H9 (cell line): Measurements from ENCODE around the gene PADI6. TPM values are rescaled to one million over a fixed set of nuclear protein-coding genes. Genes with fewer than 3 reads are reported as not detected.

Experiments used
- DNase-seq: peaks from one replicate; pipeline ENCODE4 v3.0.0-alpha.2; 2017
- H2AFZ ChIP-seq: one replicate; pipeline ENCODE4 v1.6.1; 2013; ENCODE audit warnings: mild to moderate bottlenecking, low read length, control low read depth, moderate library complexity
- H2AK5ac ChIP-seq: 2 replicates; pipeline ENCODE4 v1.6.1; 2013; ENCODE audit warnings: low read length, control low read depth, mixed read lengths; ENCODE audit not compliant: insufficient read length
- H2BK120ac ChIP-seq: one replicate; pipeline ENCODE4 v1.6.1; 2013; ENCODE audit warnings: low read depth, mild to moderate bottlenecking, low read length, control low read depth, inconsistent platforms; ENCODE audit not compliant: poor library complexity, severe bottlenecking
- H2BK12ac ChIP-seq: 2 replicates; pipeline ENCODE4 v1.6.1; 2013; ENCODE audit warnings: low read length, control low read depth, mixed read lengths, low read depth; ENCODE audit not compliant: insufficient read length
- H2BK15ac ChIP-seq: 2 replicates; pipeline ENCODE4 v1.6.1; 2013; ENCODE audit warnings: low read depth, low read length, control low read depth
- H2BK20ac ChIP-seq: one replicate; pipeline ENCODE4 v1.6.1; 2013; ENCODE audit warnings: low read depth, mild to moderate bottlenecking, low read length, control low read depth, inconsistent platforms; ENCODE audit not compliant: poor library complexity, severe bottlenecking
- H2BK5ac ChIP-seq: 2 replicates; pipeline ENCODE4 v1.6.1; 2013; ENCODE audit warnings: low read length, control low read depth, mixed read lengths; ENCODE audit not compliant: insufficient read length
- H3K14ac ChIP-seq: 2 replicates; pipeline ENCODE4 v1.6.1; 2013; ENCODE audit warnings: low read length, control low read depth; ENCODE audit not compliant: insufficient read depth
- H3K18ac ChIP-seq: 2 replicates; pipeline ENCODE4 v1.6.1; 2013; ENCODE audit warnings: low read depth, mild to moderate bottlenecking, mixed read lengths, low read length, control low read depth; ENCODE audit not compliant: insufficient read length
- H3K23ac ChIP-seq: 2 replicates; pipeline ENCODE4 v1.6.1; 2013; ENCODE audit warnings: low read length, control low read depth, mixed read lengths, low read depth; ENCODE audit not compliant: insufficient read length
- H3K23me2 ChIP-seq: 2 replicates; pipeline ENCODE4 v1.6.1; 2013; ENCODE audit warnings: low read depth, mild to moderate bottlenecking, mixed read lengths, low read length, control low read depth; ENCODE audit not compliant: insufficient read length, poor library complexity, severe bottlenecking
- H3K27ac ChIP-seq: 2 replicates; pipeline ENCODE4 v1.5.1; 2013; ENCODE audit warnings: low read length, control low read depth, mixed read lengths, low read depth; ENCODE audit not compliant: insufficient read length
- H3K27me3 ChIP-seq: 2 replicates; pipeline ENCODE4 v1.6.1; 2013; ENCODE audit warnings: low read length, control low read depth, inconsistent platforms; ENCODE audit not compliant: insufficient read depth
- H3K4ac ChIP-seq: 2 replicates; pipeline ENCODE4 v1.6.1; 2013; ENCODE audit warnings: low read depth, mild to moderate bottlenecking, control low read depth, inconsistent platforms, low read length, moderate library complexity
- H3K4me1 ChIP-seq: 2 replicates; pipeline ENCODE4 v1.6.1; 2013; ENCODE audit warnings: low read length, control low read depth, inconsistent platforms; ENCODE audit not compliant: insufficient read depth
- H3K4me2 ChIP-seq: 2 replicates; pipeline ENCODE4 v1.6.1; 2013; ENCODE audit warnings: low read length, control low read depth, mixed read lengths; ENCODE audit not compliant: insufficient read length, insufficient read depth
- H3K56ac ChIP-seq: 2 replicates; pipeline ENCODE4 v1.6.1; 2013; ENCODE audit warnings: low read depth, mild to moderate bottlenecking, mixed read lengths, low read length, control low read depth; ENCODE audit not compliant: insufficient read length
- H3K79me1 ChIP-seq: 2 replicates; pipeline ENCODE4 v1.6.1; 2013; ENCODE audit warnings: low read depth, mild to moderate bottlenecking, moderate library complexity, low read length, control low read depth, inconsistent platforms; ENCODE audit not compliant: insufficient read depth, poor library complexity, severe bottlenecking
- H3K79me2 ChIP-seq: 2 replicates; pipeline ENCODE4 v1.6.1; 2013; ENCODE audit warnings: low read length, control low read depth, inconsistent platforms; ENCODE audit not compliant: insufficient read depth
- H3K9ac ChIP-seq: 2 replicates; pipeline ENCODE4 v1.6.1; 2013; ENCODE audit warnings: low read length, control low read depth, mixed read lengths; ENCODE audit not compliant: insufficient read length; ENCODE audit errors: extremely low read depth
- H3K9me3 ChIP-seq: one replicate; pipeline ENCODE4 v1.6.1; 2013; ENCODE audit warnings: low read depth, low read length, inconsistent platforms; ENCODE audit not compliant: control insufficient read depth
- H3T11ph ChIP-seq: one replicate; pipeline ENCODE4 v1.6.1; 2013; ENCODE audit warnings: mild to moderate bottlenecking, low read length, control low read depth, inconsistent platforms
- H4K20me1 ChIP-seq: one replicate; pipeline ENCODE4 v1.6.1; 2013; ENCODE audit not compliant: control insufficient read depth, insufficient read length, insufficient read depth
- H4K5ac ChIP-seq: 2 replicates; pipeline ENCODE4 v1.6.1; 2013; ENCODE audit warnings: low read depth, mild to moderate bottlenecking, mixed read lengths, low read length, control low read depth; ENCODE audit not compliant: insufficient read length
- H4K8ac ChIP-seq: replicated peaks from 2 replicates; pipeline ENCODE4 v1.6.1; 2013; ENCODE audit warnings: low read length, control low read depth, mixed read lengths, low read depth; ENCODE audit not compliant: insufficient read length
- H4K91ac ChIP-seq: 2 replicates; pipeline ENCODE4 v1.6.1; 2013; ENCODE audit warnings: low read depth, mild to moderate bottlenecking, moderate library complexity, mixed read lengths, low read length, control low read depth; ENCODE audit not compliant: insufficient read length
- H3K27ac Mint-ChIP-seq, 3 experiments: 2 replicates in 2 of 3; 3 replicates in 1 of 3; pipeline ENCODE4 v1.8.0; 2020 to 2021; ENCODE audit warnings: mixed read lengths in 3 of 3, mild to moderate bottlenecking in 1 of 3, moderate library complexity in 1 of 3
- H3K27me3 Mint-ChIP-seq: 2 replicates; pipeline ENCODE4 v1.8.0; 2021; ENCODE audit warnings: low read depth, mild to moderate bottlenecking, moderate library complexity, mixed read lengths
- H3K36me3 Mint-ChIP-seq, 3 experiments: 2 replicates in 2 of 3; 3 replicates in 1 of 3; pipeline ENCODE4 v1.8.0; 2020 to 2021; ENCODE audit warnings: low read depth in 3 of 3, mixed read lengths in 3 of 3; ENCODE audit not compliant: insufficient read depth in 1 of 3
- H3K4me1 Mint-ChIP-seq, 2 experiments: 2 replicates each; pipeline ENCODE4 v1.8.0; 2020; ENCODE audit warnings: mixed read lengths in 2 of 2
- H3K4me3 Mint-ChIP-seq, 2 experiments: 2 replicates in 1 of 2; 3 replicates in 1 of 2; pipeline ENCODE4 v1.8.0; 2020 to 2021; ENCODE audit warnings: mild to moderate bottlenecking in 2 of 2, mixed read lengths in 2 of 2, moderate library complexity in 1 of 2
- H3K9me3 Mint-ChIP-seq, 2 experiments: 2 replicates in 1 of 2; 3 replicates in 1 of 2; pipeline ENCODE4 v1.8.0; 2020; ENCODE audit warnings: mild to moderate bottlenecking in 2 of 2, mixed read lengths in 2 of 2, moderate library complexity in 1 of 2
- WGBS: extraction: QIAGEN DNeasy Blood & Tissue Kit; methylation state at CpG from one replicate; pipeline ENCODE4 v1.1.7; 2013; ENCODE audit warnings: missing lambda C conversion rate, low lambda C conversion rate, mixed read lengths; ENCODE audit not compliant: insufficient read length; ENCODE audit errors: extremely low coverage; 5-methylcytosine and 5-hydroxymethylcytosine counted together
- total RNA-seq: library from RNA; stranded (reverse); gene quantifications from 2 replicates; pipeline ENCODE4 v1.2.1, GENCODE V29; 2021
- TF ChIP-seq, protein P1 (sequence below): fragments of 200-600 bp; sonication (generic); conservative IDR thresholded peaks from 3 replicates; pipeline ENCODE4 v1.8.0; 2021; ENCODE audit warnings: antibody characterized with exemption, mild to moderate bottlenecking

PADI6 gene
- total RNA-seq, 1 experiment from 2014 or later: not detected

DNA sequence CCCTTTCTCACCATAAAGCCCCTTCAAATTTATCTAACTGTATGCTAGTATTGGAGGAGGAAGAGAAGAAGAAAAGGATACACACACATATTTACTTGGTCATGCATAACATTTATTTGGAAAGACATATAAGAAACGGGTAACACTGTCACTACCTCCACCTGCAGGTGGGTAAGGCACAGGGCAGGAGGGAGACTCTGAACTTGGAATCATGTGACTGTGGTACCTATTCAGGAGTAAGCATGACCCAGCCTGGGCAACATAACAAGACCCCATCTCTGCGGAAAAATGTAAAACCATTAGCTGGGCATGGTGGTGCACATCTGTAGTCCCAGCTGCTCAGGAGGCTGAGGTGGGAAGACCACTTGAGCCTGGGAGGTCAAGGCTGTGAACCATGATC, 1.4 kb upstream of the PADI6 start:
- H4K91ac ChIP-seq: no peak overlapping the region
- H3K56ac ChIP-seq: no peak overlapping the region
- no peaks in the 10 kb centered on the region for H4K20me1 ChIP-seq
- Mint-ChIP-seq H3K4me1 (peaks cover 20 to 22% of the 10 kb centered on the region in 2 experiments), H3K4me3 (no peak overlapping the region; a peak in 1 of 5 replicates), H3K27ac (no peak overlapping the region), H3K27me3 (peaks cover 14% of the 10 kb centered on the region), H3K9me3 (no peaks in the 10 kb centered on the region), H3K36me3 (no peaks in the 10 kb centered on the region)
- H3K4ac ChIP-seq: no peak overlapping the region
- no peak overlapping the region for H3K27ac ChIP-seq
- H2BK15ac ChIP-seq: no peak overlapping the region
- no peak overlapping the region for H4K5ac ChIP-seq
- H4K8ac ChIP-seq: no peak overlapping the region
- H3K79me2 ChIP-seq: no peaks in the 10 kb centered on the region
- no CpG with 5 or more reads among the region's 2 CpGs for WGBS
- H2BK20ac ChIP-seq: no peak overlapping the region
- H2AK5ac ChIP-seq: no peak overlapping the region
- DNase-seq: no peak
- no peak overlapping the region for H3K18ac ChIP-seq
- no peaks in the 10 kb centered on the region for H3K9me3 ChIP-seq
- no peaks in the 10 kb centered on the region for H3K4me1 ChIP-seq
- no peak overlapping the region for H3K4me2 ChIP-seq
- H3K79me1 ChIP-seq: no peaks in the 10 kb centered on the region
- no peak overlapping the region for H2AFZ ChIP-seq
- no peak overlapping the region for H2BK5ac ChIP-seq
- H3T11ph ChIP-seq: no peak overlapping the region
- TF ChIP-seq, protein P1, sequence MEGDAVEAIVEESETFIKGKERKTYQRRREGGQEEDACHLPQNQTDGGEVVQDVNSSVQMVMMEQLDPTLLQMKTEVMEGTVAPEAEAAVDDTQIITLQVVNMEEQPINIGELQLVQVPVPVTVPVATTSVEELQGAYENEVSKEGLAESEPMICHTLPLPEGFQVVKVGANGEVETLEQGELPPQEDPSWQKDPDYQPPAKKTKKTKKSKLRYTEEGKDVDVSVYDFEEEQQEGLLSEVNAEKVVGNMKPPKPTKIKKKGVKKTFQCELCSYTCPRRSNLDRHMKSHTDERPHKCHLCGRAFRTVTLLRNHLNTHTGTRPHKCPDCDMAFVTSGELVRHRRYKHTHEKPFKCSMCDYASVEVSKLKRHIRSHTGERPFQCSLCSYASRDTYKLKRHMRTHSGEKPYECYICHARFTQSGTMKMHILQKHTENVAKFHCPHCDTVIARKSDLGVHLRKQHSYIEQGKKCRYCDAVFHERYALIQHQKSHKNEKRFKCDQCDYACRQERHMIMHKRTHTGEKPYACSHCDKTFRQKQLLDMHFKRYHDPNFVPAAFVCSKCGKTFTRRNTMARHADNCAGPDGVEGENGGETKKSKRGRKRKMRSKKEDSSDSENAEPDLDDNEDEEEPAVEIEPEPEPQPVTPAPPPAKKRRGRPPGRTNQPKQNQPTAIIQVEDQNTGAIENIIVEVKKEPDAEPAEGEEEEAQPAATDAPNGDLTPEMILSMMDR: peak; percentile 73
- H3K23me2 ChIP-seq: no peaks in the 10 kb centered on the region
- no peak overlapping the region for H3K23ac ChIP-seq
- H3K27me3 ChIP-seq: no peaks in the 10 kb centered on the region
- no peak overlapping the region for H3K14ac ChIP-seq
- no peak overlapping the region for H2BK120ac ChIP-seq
- H2BK12ac ChIP-seq: no peak overlapping the region
- H3K9ac ChIP-seq: no peak overlapping the region
